H54 (cell line): ENCODE measurements around the gene CCNYL1.
"Not testable (repeated sequence)": the region's sequence is repeated elsewhere in the genome, so short reads cannot be mapped to it uniquely, and the experiment has no call there.

Experiments used
- DNase-seq: peaks from one replicate; pipeline ENCODE4 v3.0.0; 2011; ENCODE audit warnings: low spot score, mixed read lengths; ENCODE audit not compliant: insufficient read length
- FAIRE-seq: peaks from 3 replicates; lab custom pipeline; 2011; peaks lifted over from hg19 to GRCh38; lab: Jason Lieb, UNC
- POLR2A ChIP-seq: IDR thresholded peaks from 2 replicates; pipeline ENCODE4 v1.6.1; 2011; ENCODE audit warnings: low read depth, mild to moderate bottlenecking, low read length

The CCNYL1 gene

DNA sequence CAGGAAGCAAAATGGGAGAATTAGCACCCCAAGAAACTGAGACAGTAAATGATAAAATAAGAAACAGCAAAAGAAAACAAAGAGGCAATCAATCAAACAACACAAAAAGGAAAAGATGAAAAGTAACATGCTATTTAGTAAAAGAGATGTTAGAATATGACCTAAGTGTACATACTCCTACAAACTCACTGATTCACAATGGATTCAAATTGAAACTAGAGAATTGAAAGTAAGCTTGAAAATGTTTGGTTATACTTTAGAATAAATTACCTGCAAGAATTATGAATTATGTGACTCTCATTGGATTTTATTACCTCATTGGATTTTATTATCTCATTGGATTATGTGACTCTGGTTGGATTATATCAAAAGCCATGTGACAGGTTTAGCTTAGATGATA lies 22.8 kb upstream of the CCNYL1 start:
- DNase-seq: no peak
- TF ChIP-seq POLR2A: no peak
- FAIRE-seq: no peak

DNA sequence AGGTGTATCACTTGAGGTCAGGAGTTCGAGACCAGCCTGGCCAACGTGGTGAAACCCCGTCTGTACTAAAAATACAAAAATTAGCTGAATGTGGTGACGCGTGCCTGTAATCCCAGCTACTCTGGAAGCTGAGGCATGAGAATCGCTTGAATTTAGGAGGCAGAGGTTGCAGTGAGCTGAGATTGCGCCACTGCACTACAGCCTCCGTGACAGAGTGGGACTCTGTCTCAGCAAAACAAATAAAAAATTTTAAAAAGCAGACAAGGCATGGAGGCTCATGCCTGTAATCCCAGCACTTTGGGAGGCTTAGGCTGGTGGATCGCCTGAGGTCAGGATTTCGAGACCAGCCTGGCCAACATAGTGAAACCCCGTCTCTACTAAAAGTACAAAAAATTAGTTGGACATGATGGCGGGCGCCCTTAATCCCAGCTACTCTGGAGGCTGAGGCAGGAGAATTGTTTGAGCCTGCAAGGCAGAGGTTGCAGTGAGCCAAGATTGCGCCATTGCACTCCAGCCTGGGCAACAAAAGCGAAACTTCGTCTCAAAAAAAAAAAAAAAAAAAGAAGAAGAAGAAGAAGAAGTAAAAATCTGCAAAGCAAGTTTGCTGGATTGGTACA lies 20.5 kb upstream of the CCNYL1 start:
- not testable (repeated sequence) for FAIRE-seq

DNA sequence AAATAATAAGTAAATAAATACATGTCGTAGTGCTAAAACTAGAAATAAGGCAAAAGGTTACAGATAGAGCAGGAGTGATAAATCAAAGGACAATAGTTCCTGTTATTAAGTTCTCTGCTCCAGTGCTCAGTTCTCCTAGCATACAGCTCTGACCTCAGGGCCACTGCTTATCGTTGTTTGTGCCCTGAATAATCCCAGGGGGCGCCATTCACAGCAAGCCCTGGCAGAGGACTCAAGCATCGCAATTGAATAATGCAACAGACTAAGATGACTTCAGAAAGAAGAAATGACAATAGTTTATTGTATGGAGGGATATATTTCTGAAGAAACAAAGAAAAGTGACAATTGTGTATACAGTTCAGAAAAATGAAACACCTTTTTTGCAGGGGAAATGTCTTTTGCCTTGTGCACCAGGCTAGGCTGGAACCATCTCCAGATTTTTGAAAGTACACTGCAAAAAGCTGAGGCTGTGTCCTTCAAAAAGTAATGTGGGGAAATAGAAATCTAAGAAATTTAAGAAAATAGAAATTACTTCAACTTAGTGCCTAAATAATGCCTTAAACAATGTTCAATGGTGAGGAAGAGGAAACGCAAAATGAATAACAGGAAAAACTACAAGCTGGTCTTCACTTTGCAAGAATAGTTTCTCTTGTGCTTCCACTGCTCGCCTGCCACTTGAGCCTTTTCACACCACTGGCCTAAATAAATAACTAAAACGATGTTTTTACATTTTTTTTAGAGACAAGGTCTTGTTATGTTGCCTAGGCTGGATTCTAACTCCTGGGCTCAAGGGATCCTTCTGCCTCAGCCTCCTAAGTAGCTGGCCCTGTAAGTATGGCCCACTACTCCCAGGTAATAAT lies 19.0 kb upstream of the CCNYL1 start:
- peak; percentile 38 for DNase-seq
- peak; percentile 33 for FAIRE-seq
- no peak for TF ChIP-seq POLR2A

More for the DNA sequence above, 20.5 kb upstream of the CCNYL1 start:
- DNase-seq: not testable (repeated sequence)

DNA sequence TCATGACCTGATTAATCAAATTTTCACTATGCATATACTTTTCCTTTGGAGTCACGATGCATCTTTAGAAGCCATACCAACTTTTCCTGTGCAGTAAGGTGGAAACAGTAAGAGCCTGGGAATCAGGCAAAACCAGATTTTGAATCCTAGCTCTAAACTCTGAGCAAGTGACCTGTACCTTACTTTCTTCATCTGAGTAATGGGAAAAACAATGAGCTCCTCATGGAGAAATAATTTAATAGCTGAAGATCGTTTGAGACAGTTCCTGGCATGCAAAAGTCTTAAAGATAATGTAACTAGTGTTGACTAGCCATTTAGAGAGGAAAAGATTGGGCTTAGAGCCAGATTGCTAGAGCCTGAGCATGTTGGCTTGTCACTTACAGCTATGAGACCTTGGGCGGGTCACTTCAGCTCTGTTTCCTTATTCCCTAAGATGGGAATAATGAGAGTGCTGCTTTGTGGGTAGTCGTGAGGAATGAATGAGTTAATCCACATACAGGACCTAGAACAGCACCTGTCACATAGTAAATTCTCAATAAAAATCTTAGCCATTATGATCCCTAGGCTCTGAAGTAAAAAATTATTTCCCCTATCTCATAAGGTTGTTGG lies 17.7 kb upstream of the CCNYL1 start:
- FAIRE-seq (no peak), DNase-seq (no peak)
- TF ChIP-seq POLR2A: no peak

DNA sequence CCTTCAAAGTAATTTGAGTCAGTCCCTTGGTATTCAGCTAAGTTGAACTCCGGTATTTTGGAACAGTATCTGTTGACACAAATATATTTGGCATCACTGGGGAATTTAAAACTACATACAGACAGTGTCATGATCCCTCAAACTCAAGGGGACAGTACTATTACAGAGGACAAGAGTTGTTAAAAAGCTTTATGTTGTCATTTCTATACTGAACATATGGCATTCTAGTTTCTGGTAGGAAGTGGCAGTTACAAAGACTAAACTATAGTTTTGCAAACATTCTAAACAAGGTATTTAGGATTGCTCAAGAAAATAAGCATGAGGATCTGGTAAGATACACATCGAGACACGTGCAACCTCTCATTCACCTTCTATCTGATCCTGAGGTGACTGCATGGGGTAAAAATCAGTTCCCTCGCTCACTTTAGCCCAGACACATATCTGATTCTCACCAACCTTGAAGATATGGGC lies 16.6 kb upstream of the CCNYL1 start:
- FAIRE-seq (no peak), DNase-seq (no peak)
- TF ChIP-seq POLR2A: no peak

DNA sequence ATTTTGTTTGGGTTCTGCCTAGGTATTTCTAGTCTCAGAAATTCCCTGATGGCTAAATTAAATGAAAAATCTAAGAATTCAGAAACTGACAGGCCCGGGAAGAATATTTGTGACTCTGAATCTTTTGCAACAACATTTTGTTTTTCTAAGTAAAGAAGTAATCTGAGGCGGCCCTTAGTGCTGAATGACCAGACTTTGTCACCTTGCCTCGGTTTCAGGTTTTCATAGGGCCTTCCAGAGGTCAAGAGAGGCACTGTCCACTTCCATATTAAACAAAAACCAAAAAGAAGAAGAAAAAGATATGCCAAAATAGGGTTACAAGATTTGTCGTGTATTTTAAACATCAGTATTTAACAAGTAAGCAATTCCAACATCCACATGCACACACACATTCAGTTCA lies 16.1 kb upstream of the CCNYL1 start:
- DNase-seq (no peak), FAIRE-seq (no peak)
- TF ChIP-seq POLR2A: no peak

DNA sequence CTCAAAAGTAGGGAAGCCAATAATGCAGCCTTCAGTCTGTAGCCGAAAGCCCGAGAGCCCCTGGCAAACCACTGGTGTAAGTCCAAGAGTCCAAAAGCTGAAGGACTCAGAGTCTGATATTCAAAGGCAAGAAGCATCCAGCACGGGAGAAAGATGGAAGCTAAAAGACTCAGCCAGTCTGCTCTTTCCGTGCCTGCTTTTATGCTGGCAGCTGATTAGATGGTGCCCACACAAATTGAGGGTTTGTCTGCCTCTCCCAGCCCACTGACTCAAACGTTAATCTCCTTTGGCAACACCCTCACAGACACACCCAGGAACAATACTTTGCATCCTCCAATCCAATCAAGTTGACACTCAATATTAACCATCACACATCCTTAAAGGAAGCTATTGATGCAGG lies 14.5 kb upstream of the CCNYL1 start:
- not testable (repeated sequence) for DNase-seq, FAIRE-seq

DNA sequence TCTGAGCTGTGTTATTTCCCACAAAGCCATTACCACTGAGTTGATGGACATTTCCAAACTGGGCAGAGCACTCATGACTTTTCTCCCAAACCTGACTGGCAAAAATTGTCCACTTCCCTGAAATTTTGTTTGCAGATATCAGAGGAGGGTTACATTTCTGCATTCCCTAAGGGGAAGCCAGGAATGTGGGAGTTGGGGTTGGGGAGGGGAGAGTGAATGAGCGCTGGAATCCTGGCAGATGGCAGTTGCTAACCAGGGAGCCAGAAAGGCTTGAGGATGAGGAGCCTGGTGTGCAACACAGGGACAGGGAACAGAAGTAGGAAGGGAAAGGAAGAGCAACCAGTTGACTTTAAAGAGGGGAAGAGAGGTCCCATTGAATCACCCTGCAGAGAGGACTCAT lies 14.0 kb upstream of the CCNYL1 start:
- FAIRE-seq (no peak), DNase-seq (no peak)
- no peak for TF ChIP-seq POLR2A

DNA sequence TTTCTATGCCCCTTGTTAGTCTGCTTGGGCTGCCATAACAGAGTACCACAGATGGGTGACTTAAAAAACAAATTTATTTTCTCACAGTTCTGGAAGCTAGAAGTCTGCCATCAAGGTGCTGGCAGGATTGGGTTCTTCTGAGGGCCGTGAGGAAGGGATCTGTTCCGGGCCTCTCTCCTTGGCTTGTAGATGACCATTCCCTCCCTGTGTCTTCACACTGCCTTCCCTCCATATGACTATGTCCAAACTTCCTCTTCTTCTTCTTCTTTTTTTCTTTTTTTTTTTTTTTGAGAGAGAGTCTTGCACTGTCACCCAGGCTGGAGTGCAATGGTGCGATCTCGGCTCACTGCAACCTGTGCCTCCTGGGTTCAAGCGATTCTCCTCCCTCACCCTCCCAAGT lies 13.1 kb upstream of the CCNYL1 start:
- no peak for DNase-seq
- no peak for FAIRE-seq
- TF ChIP-seq POLR2A: no peak

DNA sequence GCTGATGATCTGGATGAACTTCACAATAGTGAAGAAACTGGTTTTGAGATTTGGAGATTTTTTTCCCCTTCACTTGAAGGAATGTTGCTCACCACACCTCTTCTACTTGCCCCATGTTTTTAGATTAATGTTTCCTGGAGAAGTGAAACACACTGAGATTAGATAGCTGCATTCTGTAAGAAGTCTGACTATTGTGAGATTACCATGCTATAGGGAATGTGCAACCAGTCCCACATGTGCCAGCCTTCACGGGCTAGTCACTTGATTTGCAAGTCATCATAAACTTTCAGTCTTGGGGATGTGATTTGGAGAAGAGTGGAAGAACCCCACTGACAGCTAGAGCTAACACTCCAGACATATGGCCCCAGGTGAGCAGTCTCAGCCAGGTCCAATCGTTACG lies 7.4 kb upstream of the CCNYL1 start:
- DNase-seq (no peak), FAIRE-seq (no peak)
- TF ChIP-seq POLR2A: no peak

DNA sequence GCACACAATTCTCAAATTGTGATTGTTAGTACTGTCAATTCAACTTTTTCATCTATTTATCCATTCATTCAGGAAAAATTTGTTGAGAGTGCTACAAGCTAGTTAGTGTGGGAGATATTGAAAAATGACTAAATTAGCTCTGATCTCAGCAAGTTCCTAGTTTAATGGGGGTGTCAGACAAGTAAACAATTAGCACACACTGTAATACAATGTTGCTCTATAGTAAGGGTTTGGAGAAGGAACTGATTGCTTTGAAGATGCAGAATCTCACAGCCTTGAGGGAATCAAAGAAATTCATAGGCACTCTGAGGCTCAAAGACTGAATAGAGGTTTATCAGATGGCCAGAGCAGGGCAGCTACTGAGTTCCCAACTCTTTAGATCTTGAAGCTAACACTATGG lies 6.8 kb upstream of the CCNYL1 start:
- FAIRE-seq (no peak), DNase-seq (no peak)
- no peak for TF ChIP-seq POLR2A

DNA sequence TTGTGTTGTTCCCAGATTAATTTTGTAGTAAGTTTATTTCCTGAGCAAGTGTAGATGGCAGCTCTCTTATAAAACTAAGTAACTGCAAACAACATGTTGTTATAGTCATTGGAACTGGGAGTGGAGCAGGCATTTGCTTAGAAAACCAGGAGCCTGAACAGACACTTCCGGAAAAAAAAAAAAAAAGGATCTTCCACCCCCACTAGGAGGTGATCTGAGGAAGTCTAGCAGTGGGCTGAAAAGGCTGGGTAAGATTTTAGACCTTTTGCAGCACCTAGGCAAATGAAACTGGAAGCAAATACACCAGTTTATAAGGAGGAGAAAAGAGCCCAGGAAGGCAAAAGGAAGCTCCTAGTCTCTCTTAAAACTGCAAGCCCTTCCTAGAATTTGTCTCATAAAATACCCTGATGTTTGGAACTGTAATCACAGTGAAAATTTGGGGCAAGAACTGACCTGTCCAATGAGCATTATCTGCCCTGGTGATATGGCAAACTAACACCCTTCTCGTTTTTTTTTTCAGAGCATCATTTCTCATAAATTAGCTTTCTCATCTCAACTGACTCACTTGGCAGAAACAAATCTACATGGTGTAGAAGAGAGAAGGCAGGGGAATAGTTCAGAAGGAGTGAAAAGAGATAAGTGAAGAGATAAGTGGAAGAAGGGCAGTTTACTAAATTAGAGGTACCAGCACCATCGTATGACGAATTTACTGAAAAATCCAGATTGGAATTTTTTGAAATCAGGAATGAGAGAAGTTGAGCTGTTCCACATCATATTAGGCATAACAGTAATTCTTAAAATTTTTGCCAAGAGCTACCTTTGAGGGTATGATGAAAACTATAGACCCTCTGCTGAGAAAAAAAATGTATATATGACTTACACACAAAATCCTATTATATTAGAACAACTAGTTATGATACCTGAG lies 4.2 kb upstream of the CCNYL1 start:
- FAIRE-seq (no peak), DNase-seq (no peak)
- TF ChIP-seq POLR2A: no peak

DNA sequence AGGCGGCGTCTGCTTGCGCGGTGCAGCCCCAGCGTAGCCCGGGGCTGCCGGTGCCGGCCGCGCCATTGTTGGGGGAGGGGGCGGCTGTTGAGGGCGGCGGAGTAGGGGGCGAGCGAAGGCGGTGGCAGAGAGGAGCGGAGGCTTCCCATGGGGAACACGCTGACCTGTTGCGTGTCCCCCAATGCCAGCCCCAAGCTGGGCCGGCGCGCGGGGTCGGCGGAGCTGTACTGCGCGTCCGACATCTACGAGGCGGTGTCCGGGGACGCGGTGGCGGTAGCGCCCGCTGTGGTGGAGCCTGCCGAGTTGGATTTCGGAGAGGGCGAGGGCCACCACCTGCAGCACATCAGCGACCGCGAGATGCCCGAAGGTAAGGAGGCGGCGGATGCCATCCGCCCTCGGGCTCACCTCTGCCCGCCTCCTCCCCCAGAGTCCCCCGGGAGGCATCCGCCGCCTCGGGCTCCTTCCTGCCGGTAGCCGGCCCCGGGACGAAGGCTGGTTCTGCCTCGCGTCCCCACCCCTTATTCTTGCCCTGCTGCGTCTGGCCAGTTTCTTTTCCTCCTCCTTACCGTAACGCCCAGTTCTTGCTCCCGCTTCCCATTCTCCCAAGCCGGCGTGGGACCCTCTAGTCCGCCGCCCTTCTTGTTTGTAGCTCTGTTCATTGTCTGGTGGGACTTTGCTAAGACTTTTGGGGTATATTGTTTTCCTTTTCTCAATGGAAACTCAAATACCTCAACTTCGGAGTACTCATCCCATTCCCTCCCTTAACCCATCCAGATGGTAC lies 500 bp downstream of the CCNYL1 start:
- no peak for TF ChIP-seq POLR2A
- DNase-seq: peak; percentile 39
- FAIRE-seq: no peak

DNA sequence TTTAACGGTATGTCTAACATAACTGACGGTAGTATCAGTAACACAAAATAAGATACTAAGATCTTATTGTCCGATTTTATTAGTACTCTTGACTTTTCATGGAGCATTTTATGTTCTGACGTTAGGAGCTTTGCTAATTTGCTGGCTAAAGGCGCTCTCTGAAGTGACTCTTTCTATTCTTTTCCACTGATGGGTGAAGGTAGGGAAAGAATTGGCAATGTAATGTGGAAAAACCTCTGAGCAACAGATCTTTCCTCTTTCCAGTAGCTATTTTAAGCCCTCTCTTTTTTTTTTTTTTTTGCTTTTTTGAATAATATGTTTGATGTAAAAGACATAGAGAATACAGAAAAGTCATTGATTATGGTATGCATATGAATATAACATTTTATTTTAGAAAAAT lies 4.6 kb downstream of the CCNYL1 start:
- FAIRE-seq (no peak), DNase-seq (no peak)
- TF ChIP-seq POLR2A: no peak
